Measurements from ENCODE around the gene VASP. TPM values are rescaled to one million over a fixed set of nuclear protein-coding genes. Genes with fewer than 3 reads are reported as not detected.

VASP gene
- total RNA-seq, 1 experiment from 2014 or later = 144 TPM

DNA sequence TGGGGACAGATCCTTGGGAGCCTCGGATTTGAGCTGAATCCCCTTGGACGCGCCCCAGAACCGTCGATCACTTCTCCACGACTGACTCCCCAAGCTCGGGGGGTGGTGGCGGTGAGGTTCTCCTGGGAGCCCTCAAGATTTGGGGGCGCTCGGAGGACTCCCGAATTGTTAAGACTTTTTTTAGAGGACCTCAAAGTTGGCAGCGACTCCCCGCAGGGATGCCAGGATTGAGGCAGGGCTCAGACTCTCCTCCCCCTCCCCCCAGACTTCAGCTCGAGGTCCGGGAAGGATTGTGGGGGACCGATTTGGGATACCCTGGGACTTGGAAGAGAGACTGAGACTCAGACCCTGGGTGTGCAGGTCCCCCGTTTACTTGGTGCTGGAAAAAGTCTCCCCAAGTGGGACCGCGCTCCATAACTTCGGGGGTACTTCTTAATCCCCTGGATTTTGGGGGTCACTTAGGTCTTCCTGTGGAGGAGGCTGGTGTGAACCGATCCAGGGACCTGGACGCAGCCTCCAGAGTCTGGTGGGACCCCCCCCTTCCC is 665 bp downstream of the VASP start (continued):
- TF ChIP-seq, protein P1, sequence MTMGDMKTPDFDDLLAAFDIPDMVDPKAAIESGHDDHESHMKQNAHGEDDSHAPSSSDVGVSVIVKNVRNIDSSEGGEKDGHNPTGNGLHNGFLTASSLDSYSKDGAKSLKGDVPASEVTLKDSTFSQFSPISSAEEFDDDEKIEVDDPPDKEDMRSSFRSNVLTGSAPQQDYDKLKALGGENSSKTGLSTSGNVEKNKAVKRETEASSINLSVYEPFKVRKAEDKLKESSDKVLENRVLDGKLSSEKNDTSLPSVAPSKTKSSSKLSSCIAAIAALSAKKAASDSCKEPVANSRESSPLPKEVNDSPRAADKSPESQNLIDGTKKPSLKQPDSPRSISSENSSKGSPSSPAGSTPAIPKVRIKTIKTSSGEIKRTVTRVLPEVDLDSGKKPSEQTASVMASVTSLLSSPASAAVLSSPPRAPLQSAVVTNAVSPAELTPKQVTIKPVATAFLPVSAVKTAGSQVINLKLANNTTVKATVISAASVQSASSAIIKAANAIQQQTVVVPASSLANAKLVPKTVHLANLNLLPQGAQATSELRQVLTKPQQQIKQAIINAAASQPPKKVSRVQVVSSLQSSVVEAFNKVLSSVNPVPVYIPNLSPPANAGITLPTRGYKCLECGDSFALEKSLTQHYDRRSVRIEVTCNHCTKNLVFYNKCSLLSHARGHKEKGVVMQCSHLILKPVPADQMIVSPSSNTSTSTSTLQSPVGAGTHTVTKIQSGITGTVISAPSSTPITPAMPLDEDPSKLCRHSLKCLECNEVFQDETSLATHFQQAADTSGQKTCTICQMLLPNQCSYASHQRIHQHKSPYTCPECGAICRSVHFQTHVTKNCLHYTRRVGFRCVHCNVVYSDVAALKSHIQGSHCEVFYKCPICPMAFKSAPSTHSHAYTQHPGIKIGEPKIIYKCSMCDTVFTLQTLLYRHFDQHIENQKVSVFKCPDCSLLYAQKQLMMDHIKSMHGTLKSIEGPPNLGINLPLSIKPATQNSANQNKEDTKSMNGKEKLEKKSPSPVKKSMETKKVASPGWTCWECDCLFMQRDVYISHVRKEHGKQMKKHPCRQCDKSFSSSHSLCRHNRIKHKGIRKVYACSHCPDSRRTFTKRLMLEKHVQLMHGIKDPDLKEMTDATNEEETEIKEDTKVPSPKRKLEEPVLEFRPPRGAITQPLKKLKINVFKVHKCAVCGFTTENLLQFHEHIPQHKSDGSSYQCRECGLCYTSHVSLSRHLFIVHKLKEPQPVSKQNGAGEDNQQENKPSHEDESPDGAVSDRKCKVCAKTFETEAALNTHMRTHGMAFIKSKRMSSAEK (CRISPR knock-in tag; IDR thresholded peaks at IDR 0.05; ENCODE audit: borderline replicate concordance) = no peak
- TF ChIP-seq FOXP1 (CRISPR knock-in tag; IDR thresholded peaks at IDR 0.05; ENCODE audit: borderline replicate concordance) = no peak
- TF ChIP-seq, protein P2, sequence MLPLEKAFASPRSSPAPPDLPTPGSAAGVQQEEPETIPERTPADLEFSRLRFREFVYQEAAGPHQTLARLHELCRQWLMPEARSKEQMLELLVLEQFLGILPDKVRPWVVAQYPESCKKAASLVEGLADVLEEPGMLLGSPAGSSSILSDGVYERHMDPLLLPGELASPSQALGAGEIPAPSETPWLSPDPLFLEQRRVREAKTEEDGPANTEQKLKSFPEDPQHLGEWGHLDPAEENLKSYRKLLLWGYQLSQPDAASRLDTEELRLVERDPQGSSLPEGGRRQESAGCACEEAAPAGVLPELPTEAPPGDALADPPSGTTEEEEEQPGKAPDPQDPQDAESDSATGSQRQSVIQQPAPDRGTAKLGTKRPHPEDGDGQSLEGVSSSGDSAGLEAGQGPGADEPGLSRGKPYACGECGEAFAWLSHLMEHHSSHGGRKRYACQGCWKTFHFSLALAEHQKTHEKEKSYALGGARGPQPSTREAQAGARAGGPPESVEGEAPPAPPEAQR (CRISPR knock-in tag; IDR thresholded peaks at IDR 0.05) = no peak
- TF ChIP-seq NFATC4 (CRISPR knock-in tag; IDR thresholded peaks at IDR 0.05) = no peak

DNA sequence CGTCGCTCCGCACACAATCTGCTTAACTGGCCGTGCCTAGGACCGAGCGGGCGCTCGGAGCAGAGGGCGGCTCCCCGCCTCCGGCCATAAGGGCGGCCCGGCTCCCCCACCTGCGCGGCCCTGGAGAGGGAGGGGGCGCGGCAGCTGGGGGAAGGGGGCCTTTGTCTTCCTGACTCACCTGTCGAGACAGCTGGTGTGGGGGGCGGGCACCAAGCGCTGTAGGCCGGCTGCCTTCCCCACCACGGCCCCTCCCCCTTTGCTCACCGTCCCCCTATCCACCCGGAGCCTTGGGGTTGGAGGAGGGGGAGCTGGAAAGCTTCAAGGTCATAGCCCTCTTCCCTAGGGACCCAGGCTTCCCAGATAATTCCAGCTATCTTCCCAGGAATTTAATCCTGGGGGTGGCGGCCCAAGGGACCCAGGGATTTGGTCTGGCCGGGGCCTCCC is 1.2 kb downstream of the VASP start:
- H3K36me3 Mint-ChIP-seq = no peaks in the 10 kb centered on the region
- CTCF ChIA-PET = interaction anchor here (0.8 to 1.8 kb wide), 10 partner anchors 9 to 134 kb away, joined by 3 to 10 read pairs (median 5); partner anchors contain the start of gene PPM1N
- H3K9me3 Mint-ChIP-seq = no peaks in the 10 kb centered on the region
- POLR2A ChIA-PET = interaction anchor here (0.5 to 1.9 kb wide), 6 partner anchors 10 to 110 kb away, joined by 3 to 33 read pairs (median 4); partner anchors contain the start of genes PPM1N and RTN2
- peak overlapping the region; percentile 91 for H3K4me3 Mint-ChIP-seq
- TF ChIP-seq ESRRA (CRISPR knock-in tag; IDR thresholded peaks at IDR 0.05; ENCODE audit: borderline replicate concordance) = 0 out of 2 replicates have a peak, but pooled peaks have one; percentile 20
- TF ChIP-seq, protein P3, sequence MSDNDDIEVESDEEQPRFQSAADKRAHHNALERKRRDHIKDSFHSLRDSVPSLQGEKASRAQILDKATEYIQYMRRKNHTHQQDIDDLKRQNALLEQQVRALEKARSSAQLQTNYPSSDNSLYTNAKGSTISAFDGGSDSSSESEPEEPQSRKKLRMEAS (CRISPR knock-in tag; IDR thresholded peaks at IDR 0.05) = peak; percentile 31; the same call in 1 of the 2 replicates
- TF ChIP-seq ZNF232 (CRISPR knock-in tag; IDR thresholded peaks at IDR 0.05) = 0 out of 2 replicates have a peak, but pooled peaks have one; percentile 39
- TF ChIP-seq, protein P4, sequence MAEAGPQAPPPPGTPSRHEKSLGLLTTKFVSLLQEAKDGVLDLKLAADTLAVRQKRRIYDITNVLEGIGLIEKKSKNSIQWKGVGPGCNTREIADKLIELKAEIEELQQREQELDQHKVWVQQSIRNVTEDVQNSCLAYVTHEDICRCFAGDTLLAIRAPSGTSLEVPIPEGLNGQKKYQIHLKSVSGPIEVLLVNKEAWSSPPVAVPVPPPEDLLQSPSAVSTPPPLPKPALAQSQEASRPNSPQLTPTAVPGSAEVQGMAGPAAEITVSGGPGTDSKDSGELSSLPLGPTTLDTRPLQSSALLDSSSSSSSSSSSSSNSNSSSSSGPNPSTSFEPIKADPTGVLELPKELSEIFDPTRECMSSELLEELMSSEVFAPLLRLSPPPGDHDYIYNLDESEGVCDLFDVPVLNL (CRISPR knock-in tag; IDR thresholded peaks at IDR 0.05; ENCODE audit: borderline replicate concordance, low read depth) = 0 out of 2 replicates have a peak, but pooled peaks have one; percentile 11
- peak; percentile 54 for TF ChIP-seq SP1 (CRISPR knock-in tag; conservative IDR thresholded peaks at IDR 0.05)
- TF ChIP-seq NFATC4 (CRISPR knock-in tag; IDR thresholded peaks at IDR 0.05) = no peak
- TF ChIP-seq FOXK1 (CRISPR knock-in tag; IDR thresholded peaks at IDR 0.05) = peak; percentile 30; the same call in 1 of the 2 replicates
- TF ChIP-seq, protein P5, sequence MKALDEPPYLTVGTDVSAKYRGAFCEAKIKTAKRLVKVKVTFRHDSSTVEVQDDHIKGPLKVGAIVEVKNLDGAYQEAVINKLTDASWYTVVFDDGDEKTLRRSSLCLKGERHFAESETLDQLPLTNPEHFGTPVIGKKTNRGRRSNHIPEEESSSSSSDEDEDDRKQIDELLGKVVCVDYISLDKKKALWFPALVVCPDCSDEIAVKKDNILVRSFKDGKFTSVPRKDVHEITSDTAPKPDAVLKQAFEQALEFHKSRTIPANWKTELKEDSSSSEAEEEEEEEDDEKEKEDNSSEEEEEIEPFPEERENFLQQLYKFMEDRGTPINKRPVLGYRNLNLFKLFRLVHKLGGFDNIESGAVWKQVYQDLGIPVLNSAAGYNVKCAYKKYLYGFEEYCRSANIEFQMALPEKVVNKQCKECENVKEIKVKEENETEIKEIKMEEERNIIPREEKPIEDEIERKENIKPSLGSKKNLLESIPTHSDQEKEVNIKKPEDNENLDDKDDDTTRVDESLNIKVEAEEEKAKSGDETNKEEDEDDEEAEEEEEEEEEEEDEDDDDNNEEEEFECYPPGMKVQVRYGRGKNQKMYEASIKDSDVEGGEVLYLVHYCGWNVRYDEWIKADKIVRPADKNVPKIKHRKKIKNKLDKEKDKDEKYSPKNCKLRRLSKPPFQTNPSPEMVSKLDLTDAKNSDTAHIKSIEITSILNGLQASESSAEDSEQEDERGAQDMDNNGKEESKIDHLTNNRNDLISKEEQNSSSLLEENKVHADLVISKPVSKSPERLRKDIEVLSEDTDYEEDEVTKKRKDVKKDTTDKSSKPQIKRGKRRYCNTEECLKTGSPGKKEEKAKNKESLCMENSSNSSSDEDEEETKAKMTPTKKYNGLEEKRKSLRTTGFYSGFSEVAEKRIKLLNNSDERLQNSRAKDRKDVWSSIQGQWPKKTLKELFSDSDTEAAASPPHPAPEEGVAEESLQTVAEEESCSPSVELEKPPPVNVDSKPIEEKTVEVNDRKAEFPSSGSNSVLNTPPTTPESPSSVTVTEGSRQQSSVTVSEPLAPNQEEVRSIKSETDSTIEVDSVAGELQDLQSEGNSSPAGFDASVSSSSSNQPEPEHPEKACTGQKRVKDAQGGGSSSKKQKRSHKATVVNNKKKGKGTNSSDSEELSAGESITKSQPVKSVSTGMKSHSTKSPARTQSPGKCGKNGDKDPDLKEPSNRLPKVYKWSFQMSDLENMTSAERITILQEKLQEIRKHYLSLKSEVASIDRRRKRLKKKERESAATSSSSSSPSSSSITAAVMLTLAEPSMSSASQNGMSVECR (CRISPR knock-in tag; IDR thresholded peaks at IDR 0.05; ENCODE audit: borderline replicate concordance) = no peak; the same call in 1 of the 2 replicates
- H3K27ac Mint-ChIP-seq = no peak overlapping the region
- H3K27me3 Mint-ChIP-seq (ENCODE audit: low read depth) = no peaks in the 10 kb centered on the region; the same call in 1 of the 2 replicates
- ATAC-seq (peak; percentile 18), DNase-seq (ENCODE audit: low spot score) (peak; percentile 86)
- peaks cover 26% of the 10 kb centered on the region for H3K4me1 Mint-ChIP-seq

Measured in WTC11 (cell line).